Dendritic cell treated with granulocyte-macrophage colony-stimulating factor and Interleukin-4, amounts not matched to agents 40 ng/mL and 50 ng/mL, for 4 days (primary cell): ENCODE results near the gene MYH9.
A peak's percentile ranks its signal among the peaks of the same experiment; 100 is the strongest.

Experiments
- H3K27ac Mint-ChIP-seq: one replicate; pipeline ENCODE4 v1.8.0; 2022; ENCODE audit warnings: mild to moderate bottlenecking, mixed read lengths
- H3K27me3 Mint-ChIP-seq: one replicate; pipeline ENCODE4 v1.8.0; 2022; ENCODE audit warnings: mild to moderate bottlenecking, mixed read lengths
- H3K36me3 Mint-ChIP-seq: one replicate; pipeline ENCODE4 v1.8.0; 2022; ENCODE audit warnings: low read depth, mixed read lengths
- H3K4me1 Mint-ChIP-seq: one replicate; pipeline ENCODE4 v1.8.0; 2022; ENCODE audit warnings: low read depth, mixed read lengths
- H3K4me3 Mint-ChIP-seq: one replicate; pipeline ENCODE4 v1.8.0; 2022; ENCODE audit warnings: mild to moderate bottlenecking, moderate library complexity, mixed read lengths
- H3K9me3 Mint-ChIP-seq: one replicate; pipeline ENCODE4 v1.8.0; 2022; ENCODE audit warnings: mixed read lengths
- intact Hi-C: fragments of 100-400 bp; cut with micrococcal nuclease; formaldehyde crosslinking; loops from one replicate; pipeline ENCODE4 v1.15.0; 2022

Gene MYH9

DNA sequence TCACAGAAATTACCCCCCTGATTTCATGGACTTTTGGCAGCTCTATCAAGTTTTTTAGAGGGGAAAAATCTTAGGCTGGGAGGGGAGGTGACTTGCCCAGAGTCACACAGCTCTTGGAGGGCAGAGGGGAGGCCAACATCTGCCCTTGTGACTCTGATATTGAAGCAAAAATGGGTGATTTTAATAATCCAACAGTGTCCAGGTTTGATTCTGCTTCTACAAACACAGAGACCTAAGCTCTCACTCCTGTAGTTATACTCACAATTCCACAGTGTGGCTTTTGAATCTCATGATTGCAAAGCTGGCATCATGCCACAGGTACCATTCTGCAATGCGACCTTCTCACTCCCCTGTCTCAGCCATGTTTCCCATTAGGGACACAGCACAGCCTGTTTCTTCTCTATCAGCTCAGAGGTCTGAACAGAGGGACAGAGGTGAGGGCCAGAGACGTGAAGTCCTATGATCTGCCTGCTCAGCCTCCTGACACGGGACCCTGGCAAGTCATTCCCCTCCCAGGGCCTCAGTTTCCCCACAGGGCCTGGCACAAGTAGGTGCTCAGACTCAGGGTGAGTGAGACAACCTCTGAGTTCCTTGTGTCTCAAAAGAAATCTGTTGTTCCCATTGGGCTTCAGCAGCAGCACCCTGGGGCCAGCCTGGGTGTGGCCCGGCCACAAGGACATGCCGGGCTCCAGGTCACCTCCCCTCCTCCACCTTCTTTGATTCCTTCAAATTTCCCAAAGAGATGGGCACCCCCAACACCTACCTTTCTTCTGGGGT, 149.2 kb downstream of the MYH9 start:
- no peaks in the 10 kb centered on the region for H3K9me3 Mint-ChIP-seq
- H3K36me3 Mint-ChIP-seq, result peaks cover 59% of the 10 kb centered on the region
- intact Hi-C loops, result loop anchor here (5.0 kb wide), 1 partner anchor 41 kb away; no protein-coding TSS in a partner anchor
- H3K27me3 Mint-ChIP-seq, result peaks cover 1% of the 10 kb centered on the region
- H3K4me3 Mint-ChIP-seq, result peak overlapping the region; percentile 98
- peak overlapping the region; percentile 94 for H3K27ac Mint-ChIP-seq
- peaks cover 60% of the 10 kb centered on the region for H3K4me1 Mint-ChIP-seq

DNA sequence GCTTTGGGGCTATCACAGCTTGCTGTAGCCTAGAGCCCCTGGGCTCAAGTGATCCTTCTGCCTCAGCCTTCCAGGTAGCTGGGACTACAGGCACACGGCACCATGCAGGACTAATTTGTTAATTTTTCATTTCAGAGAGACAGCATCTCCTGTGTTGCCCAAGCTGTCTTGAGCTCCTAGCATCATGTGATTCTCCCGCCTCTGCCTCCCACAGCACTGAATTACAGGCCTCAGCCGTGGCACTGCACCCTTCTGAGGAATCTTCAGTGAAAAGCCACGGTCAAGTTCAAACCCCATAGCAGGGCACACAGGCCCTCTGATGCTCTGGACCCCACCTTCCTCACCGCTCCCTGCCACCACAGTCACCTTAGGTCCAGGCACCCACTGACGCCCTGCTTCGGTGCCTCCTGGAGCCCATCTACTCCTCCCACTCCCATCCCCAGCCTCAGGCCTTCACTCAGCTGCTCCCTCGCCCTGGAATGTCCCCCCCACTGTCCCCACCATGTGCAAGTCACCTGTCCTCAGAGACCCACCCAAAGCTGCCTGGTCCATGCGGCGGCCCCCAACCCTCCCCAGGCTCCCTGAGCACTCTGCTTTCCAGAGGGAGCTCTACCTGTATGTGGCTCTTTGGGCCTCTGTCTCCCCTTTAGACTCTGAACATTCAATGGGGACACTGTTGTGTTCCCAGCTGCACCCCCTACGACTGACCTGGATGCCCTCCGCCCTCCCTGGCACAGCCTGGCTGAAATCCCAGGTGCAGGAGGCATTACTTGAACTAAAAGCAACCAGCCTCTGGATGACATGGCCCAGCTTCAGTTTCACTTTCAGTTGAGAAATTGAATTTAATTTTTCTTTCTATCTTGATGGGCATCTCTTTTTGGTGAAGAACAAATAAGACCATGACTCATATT, 150.1 kb downstream of the MYH9 start:
- Mint-ChIP-seq H3K9me3 (no peaks in the 10 kb centered on the region), H3K27ac (peak overlapping the region; percentile 94), H3K27me3 (peaks cover 1% of the 10 kb centered on the region), H3K36me3 (peaks cover 67% of the 10 kb centered on the region), H3K4me1 (peaks cover 66% of the 10 kb centered on the region), H3K4me3 (peak overlapping the region; percentile 98)
- intact Hi-C loops, result loop anchor here (5.0 kb wide), 1 partner anchor 40 kb away; no protein-coding TSS in a partner anchor

DNA sequence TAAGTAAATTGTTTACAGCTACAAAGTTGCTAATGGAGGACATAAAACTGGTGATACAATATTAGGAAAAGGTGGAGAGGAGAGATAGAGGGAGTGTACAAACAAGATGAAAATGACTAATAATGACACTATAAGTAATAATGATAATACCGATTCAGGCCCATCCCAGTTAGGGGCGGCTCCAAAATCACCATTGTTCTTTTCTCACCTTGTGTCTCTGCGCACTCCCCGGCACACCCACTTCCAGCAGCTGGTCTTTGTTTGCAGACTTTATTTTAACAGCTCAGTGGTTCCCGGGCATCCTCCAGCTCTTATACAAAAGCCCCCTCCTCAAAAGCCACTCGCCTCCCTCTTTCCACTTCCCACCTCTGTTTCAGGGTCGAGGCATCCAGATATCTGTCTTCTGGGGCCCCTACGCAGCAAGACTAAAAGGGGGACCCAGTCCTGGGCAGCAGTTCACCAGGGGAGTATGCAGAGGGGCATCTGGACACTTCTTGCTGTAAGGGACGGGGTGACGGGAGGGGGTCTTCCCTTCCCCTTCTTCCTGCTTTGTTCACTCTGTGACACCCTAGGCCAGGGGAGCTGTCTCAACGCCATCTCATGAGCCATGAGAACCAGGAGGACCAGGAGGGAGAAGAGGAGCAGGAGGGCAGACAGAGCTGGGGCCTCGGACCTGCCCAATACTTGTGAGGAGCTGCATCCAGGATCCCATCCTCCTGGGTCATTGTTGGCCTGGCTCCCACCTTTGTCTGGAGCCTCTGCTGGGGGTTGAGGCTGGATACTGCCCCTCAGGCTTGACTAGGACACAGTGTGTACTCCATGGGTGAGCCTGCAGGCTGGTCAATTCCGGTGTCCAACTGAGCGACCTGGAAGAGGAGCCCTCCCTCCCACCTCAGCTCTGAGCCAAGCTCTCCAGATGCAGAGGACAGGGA, 151.1 kb downstream of the MYH9 start:
- H3K4me3 Mint-ChIP-seq, result no peak overlapping the region
- H3K27ac Mint-ChIP-seq, result no peak overlapping the region
- intact Hi-C loops, result loop anchor here (5.0 kb wide), 1 partner anchor 39 kb away; no protein-coding TSS in a partner anchor
- H3K4me1 Mint-ChIP-seq, result peaks cover 73% of the 10 kb centered on the region
- no peaks in the 10 kb centered on the region for H3K9me3 Mint-ChIP-seq
- peaks cover 78% of the 10 kb centered on the region for H3K36me3 Mint-ChIP-seq
- no peaks in the 10 kb centered on the region for H3K27me3 Mint-ChIP-seq

DNA sequence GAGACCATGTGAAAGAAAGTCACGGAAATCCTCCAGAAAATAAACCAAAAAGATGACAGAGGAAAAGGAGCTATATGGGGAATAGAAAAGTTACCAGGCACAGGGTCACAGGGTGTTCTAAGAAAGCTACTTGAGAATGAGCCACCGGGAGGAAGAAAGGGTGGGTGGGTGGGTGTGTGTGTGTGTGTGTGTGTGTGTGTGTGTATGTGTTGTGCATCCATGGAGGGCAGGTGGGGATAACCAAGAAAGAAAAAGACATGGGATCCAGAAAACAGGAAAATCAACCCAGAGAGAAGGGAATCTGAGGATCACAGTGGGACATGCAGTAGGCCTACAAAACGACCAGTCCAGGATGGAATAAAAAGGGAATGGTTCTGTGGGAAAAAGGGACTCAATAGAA, 152.2 kb downstream of the MYH9 start:
- Mint-ChIP-seq H3K9me3 (no peaks in the 10 kb centered on the region), H3K27ac (no peak overlapping the region), H3K4me1 (peaks cover 73% of the 10 kb centered on the region), H3K27me3 (no peaks in the 10 kb centered on the region), H3K4me3 (no peak overlapping the region), H3K36me3 (peaks cover 88% of the 10 kb centered on the region)
- intact Hi-C loops, result loop anchor here (5.0 kb wide), 1 partner anchor 38 kb away; no protein-coding TSS in a partner anchor

DNA sequence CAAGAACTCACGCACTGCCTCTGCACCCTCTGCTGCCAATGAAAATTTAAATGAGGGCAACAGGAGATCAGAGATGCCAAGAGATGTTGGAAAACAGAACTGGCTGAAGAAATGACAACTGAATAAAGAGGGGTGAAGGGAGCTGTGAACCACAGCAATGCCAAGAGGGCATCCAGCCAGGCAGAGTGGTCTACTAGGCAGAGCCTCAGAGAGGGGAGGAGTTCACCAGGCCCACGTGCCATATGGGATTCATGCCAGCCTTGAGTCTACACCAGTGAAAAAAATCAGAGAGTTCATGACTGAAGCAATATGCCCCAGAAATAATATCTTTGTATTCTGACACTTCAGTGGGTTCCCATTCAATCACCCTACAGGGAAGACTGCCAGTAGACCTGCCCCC, 152.8 kb downstream of the MYH9 start:
- peaks cover 70% of the 10 kb centered on the region for H3K4me1 Mint-ChIP-seq
- H3K27ac Mint-ChIP-seq, result no peak overlapping the region
- no peaks in the 10 kb centered on the region for H3K27me3 Mint-ChIP-seq
- intact Hi-C loops, result loop anchor here (5.0 kb wide), 1 partner anchor 38 kb away; no protein-coding TSS in a partner anchor
- H3K36me3 Mint-ChIP-seq, result peaks cover 95% of the 10 kb centered on the region
- H3K4me3 Mint-ChIP-seq, result no peak overlapping the region
- no peaks in the 10 kb centered on the region for H3K9me3 Mint-ChIP-seq

DNA sequence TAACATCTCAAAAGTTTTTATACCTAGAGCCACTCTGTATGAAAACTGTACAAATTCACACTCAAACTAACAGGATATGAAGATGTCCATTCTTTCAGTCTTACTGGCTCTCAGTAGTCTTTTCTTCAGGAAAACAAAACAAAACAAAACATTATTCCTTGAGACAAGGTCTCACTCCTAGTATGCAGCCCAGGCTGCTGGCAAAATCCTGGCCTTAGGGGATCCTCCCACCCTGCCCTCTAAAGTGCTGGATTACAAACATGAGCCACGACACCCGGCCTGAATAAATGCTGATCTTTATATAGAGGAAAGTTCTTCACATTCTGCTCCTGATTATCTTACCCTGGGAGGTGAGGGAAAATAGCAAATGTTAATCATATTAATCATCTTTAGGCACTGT, 153.6 kb downstream of the MYH9 start:
- no peak overlapping the region for H3K27ac Mint-ChIP-seq
- intact Hi-C loops, result no loop called here
- peaks cover 100% of the 10 kb centered on the region for H3K36me3 Mint-ChIP-seq
- no peaks in the 10 kb centered on the region for H3K9me3 Mint-ChIP-seq
- H3K27me3 Mint-ChIP-seq, result no peaks in the 10 kb centered on the region
- peaks cover 64% of the 10 kb centered on the region for H3K4me1 Mint-ChIP-seq
- no peak overlapping the region for H3K4me3 Mint-ChIP-seq

DNA sequence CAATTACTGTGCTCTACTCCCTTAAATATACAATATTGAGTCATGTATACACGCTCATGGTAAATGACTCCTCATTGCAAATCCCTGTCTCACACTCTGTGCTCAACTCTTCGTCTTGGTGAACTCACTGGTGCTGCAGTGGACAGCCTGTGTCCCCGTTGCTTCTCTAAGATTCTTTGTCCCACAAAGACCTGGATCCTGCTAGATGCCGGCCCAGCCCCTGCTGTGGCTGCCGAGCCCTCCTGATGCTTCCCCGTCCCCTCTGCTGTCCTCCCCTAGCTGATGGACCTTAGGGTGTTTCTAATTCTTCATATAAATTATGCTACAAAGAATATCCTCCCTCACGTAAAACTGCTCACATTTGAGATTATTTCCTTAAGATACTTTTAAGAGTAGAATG, 154.0 kb downstream of the MYH9 start:
- Mint-ChIP-seq H3K4me1 (peaks cover 64% of the 10 kb centered on the region), H3K27me3 (no peaks in the 10 kb centered on the region), H3K4me3 (no peak overlapping the region), H3K27ac (no peak overlapping the region), H3K36me3 (peaks cover 100% of the 10 kb centered on the region), H3K9me3 (no peaks in the 10 kb centered on the region)
- intact Hi-C loops, result no loop called here

DNA sequence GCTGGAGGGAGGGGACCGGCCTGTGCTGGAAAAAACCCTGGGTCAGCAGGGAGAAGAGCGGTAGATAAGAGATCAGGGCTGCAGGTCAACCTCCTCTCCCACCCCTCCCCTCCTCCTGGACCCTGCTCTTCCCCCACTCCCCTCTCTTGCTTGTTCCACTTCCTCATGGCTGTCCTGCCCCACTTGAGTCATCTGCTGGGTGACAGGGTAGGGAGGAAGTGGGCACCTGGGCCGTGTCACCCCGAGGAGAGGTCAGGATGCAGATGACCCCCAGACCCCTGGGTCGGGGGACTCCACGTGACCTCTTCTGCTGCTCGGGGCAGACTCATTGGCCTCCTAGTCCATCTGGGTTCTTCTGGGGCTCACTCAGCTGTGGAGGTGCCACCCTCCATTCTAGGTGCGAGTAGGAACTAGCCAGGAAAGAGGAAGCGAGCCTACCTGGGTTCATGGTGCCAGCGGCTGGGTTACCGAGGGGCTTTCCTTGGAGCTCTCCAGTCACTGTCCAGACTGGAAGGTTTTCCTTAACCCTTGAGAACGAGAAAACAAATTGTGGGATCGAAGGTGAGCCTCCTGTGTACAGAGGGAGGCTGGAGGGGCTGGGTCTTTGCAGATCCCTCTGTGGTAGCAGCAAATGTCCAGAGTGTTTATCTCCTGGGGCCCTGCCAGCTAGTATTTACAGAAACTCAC, 154.9 kb downstream of the MYH9 start:
- H3K27ac Mint-ChIP-seq, result no peak overlapping the region
- no peaks in the 10 kb centered on the region for H3K9me3 Mint-ChIP-seq
- intact Hi-C loops, result no loop called here
- peaks cover 100% of the 10 kb centered on the region for H3K36me3 Mint-ChIP-seq
- H3K4me3 Mint-ChIP-seq, result no peak overlapping the region
- no peaks in the 10 kb centered on the region for H3K27me3 Mint-ChIP-seq
- H3K4me1 Mint-ChIP-seq, result peaks cover 55% of the 10 kb centered on the region
